SKM-1 (cell line): ENCODE measurements around the gene DEPDC4.

Source experiments
- DNase-seq: peaks from one replicate; lab custom pipeline; 2025; ENCODE audit not compliant: unreplicated experiment; lab: John Stamatoyannopoulos, UW

The DEPDC4 gene

GRCh38 chr12:100215209-100215608 is 51.7 kb downstream of the DEPDC4 start:
- no peak for DNase-seq

- no peak for DNase-seq
Observed at GRCh38 chr12:100214518-100214917, 52.4 kb downstream of the DEPDC4 start.

GRCh38 chr12:100213016-100213891 is 53.6 kb downstream of the DEPDC4 start:
- DNase-seq: no peak

- DNase-seq: no peak
Observed at GRCh38 chr12:100211698-100212097, 55.2 kb downstream of the DEPDC4 start.

- DNase-seq: no peak
Observed at GRCh38 chr12:100208834-100209233, 58.0 kb downstream of the DEPDC4 start.

- no peak for DNase-seq
Observed at GRCh38 chr12:100207311-100207710, 59.6 kb downstream of the DEPDC4 start.

- DNase-seq: no peak
Observed at GRCh38 chr12:100201604-100202423, 65.1 kb downstream of the DEPDC4 start.

GRCh38 chr12:100200463-100201181 is 66.3 kb downstream of the DEPDC4 start, which contains the start of gene ACTR6:
Gene ACTR6 (plus strand): TSS chr12:100200815. CDS start chr12:100200852, 37 bp downstream.
- DNase-seq: peak; percentile 51

GRCh38 chr12:100199347-100200149 is 67.3 kb downstream of the DEPDC4 start:
- DNase-seq: no peak

GRCh38 chr12:100199023-100199346 is 67.9 kb downstream of the DEPDC4 start:
- DNase-seq: no peak

- DNase-seq: no peak
Observed at GRCh38 chr12:100197486-100197885, 69.4 kb downstream of the DEPDC4 start.

- DNase-seq: no peak
Observed at GRCh38 chr12:100193085-100193484, 73.8 kb downstream of the DEPDC4 start.
